ENCODE measurements around the gene CCDC87.

The CCDC87 gene

DNA sequence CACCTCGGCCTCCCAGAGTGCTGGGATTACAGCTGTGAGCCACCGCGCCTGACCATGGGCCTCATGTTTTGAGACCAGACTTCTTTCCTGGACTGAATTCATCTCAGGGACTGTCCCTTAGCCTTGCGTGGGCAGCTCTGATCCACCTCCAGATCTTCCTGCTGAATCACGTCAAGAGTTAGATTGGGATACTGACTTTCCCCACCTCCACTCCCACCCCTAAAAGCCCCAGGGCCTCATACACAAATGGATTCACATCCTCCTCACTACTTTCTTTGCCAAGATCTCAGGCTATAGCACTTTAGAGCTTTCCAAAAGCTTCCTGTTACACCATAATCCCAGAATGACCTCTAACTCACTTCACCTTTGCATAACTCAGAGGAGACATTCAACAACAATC lies 12.1 kb downstream of the CCDC87 start:
- H3K9ac ChIP-seq (ENCODE audit: low read length in 2 of 2) = no peak overlapping the region
- H3K27me3 ChIP-seq (ENCODE audit: control insufficient read depth in 1 of 2, insufficient read depth in 2 of 2, low read length in 2 of 2) = no peaks in the 10 kb centered on the region
- no peak overlapping the region for H3K27ac ChIP-seq (ENCODE audit: low read length)
- no peaks in the 10 kb centered on the region for H3K9me3 ChIP-seq (ENCODE audit: control insufficient read depth in 2 of 2, low read length in 2 of 2)
- H3K36me3 ChIP-seq (ENCODE audit: control insufficient read depth in 2 of 2, insufficient read depth in 2 of 2, low read length in 2 of 2) = no peaks in the 10 kb centered on the region
- H3K4me1 ChIP-seq (ENCODE audit: control insufficient read depth, insufficient read depth, low read length) = peaks cover 4% of the 10 kb centered on the region
- H3K4me3 ChIP-seq (ENCODE audit: low read length in 2 of 2) = no peak overlapping the region

DNA sequence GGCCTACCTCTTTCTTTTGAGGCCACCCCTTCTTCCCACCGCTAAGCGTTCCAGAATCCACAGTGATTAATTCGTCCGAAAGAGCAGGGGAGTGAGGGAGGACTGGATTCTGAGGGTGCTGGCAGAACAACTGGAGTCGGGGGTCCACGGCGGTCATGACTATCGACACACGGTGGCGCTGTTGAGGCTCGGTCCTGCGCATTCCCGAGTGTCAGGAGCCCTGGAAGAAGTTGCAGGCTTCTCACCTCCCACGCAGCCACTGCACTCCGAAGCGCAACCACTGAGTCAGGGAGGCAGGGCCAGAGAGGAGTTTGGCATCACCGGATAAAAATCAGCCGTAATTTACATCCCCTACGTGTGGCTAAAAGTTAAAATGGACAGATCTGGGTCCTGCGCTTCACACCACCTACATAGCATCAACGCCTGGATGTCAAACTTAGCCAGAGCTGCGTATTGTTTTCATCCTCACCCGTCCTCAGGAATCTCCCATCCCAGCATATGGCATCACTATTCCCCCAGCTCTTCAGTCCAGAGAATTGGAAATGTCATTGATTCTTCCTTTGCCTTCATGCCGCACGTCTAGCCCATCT lies 13.8 kb downstream of the CCDC87 start:
- Histone ChIP-seq H3K36me3 (ENCODE audit: control insufficient read depth in 2 of 2, insufficient read depth in 2 of 2, low read length in 2 of 2) (no peaks in the 10 kb centered on the region), H3K9me3 (ENCODE audit: control insufficient read depth in 2 of 2, low read length in 2 of 2) (no peaks in the 10 kb centered on the region), H3K4me3 (ENCODE audit: low read length in 2 of 2) (peak overlapping the region in 1 of 2 donors; percentile 22), H3K9ac (ENCODE audit: low read length in 2 of 2) (no peak overlapping the region), H3K27me3 (ENCODE audit: control insufficient read depth in 1 of 2, insufficient read depth in 2 of 2, low read length in 2 of 2) (no peaks in the 10 kb centered on the region), H3K27ac (ENCODE audit: low read length) (no peak overlapping the region), H3K4me1 (ENCODE audit: control insufficient read depth, insufficient read depth, low read length) (peaks cover 4% of the 10 kb centered on the region)

DNA sequence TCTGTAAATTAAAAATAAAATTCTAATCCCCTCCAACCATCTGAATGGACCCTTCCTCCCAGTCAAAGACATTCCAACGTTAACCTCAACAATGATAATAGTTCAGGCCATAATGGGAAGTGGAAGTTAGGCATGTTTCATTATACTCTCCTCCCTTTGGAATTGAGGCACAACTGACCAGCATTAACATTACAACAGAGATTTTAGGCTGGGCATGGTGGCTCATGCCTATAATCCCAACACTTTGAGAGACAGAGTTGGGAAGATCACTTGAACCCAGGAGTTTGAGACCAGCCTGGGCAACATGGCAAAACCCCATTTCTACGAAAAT lies 22.0 kb downstream of the CCDC87 start:
- peaks cover 14% of the 10 kb centered on the region for H3K4me1 ChIP-seq (ENCODE audit: control insufficient read depth, insufficient read depth, low read length)
- H3K36me3 ChIP-seq (ENCODE audit: control insufficient read depth in 2 of 2, insufficient read depth in 2 of 2, low read length in 2 of 2) = peaks cover 0 to 4% of the 10 kb centered on the region in 2 donors
- H3K9ac ChIP-seq (ENCODE audit: low read length in 2 of 2) = no peak overlapping the region
- no peaks in the 10 kb centered on the region for H3K9me3 ChIP-seq (ENCODE audit: control insufficient read depth in 2 of 2, low read length in 2 of 2)
- H3K4me3 ChIP-seq (ENCODE audit: low read length in 2 of 2) = no peak overlapping the region
- H3K27me3 ChIP-seq (ENCODE audit: control insufficient read depth in 1 of 2, insufficient read depth in 2 of 2, low read length in 2 of 2) = no peaks in the 10 kb centered on the region
- no peak overlapping the region for H3K27ac ChIP-seq (ENCODE audit: low read length)

DNA sequence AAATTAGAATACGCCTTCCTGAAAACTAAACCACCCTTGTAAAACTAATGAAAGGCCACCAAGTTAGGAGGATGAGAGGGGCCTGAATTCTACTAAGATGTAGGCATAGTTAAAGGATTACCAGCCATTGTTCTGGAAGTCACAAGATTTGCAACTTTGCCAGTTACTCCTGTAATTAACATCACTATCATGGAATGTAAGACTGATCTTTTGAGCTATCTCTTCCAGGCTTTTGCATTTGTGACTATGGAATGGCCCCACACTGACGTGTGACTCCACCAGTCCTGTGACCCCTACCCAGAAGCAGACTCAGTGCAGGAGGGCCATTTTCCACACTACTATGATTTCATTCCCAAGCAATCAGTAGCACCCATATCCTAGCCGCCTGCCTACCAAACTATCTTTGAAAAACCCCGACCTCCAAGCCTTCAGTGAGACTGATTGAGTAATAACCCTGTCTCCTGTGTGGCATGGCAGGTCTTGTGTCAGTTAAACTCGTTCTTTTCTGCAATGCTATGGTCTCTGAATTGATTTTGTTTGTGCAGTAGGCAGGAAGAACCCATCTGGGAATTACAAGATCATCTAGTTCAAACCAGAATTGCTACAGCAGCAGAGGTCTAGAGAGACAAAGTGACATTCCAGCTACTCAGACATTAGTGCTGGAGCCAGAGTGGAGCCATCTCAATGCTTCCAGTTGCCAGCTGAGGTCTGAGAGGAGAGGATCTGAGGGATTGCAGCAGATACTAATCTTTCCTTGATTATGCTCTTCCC lies 22.6 kb downstream of the CCDC87 start:
- Histone ChIP-seq H3K4me1 (ENCODE audit: control insufficient read depth, insufficient read depth, low read length) (peaks cover 14% of the 10 kb centered on the region), H3K9me3 (ENCODE audit: control insufficient read depth in 2 of 2, low read length in 2 of 2) (no peaks in the 10 kb centered on the region), H3K4me3 (ENCODE audit: low read length in 2 of 2) (no peak overlapping the region), H3K36me3 (ENCODE audit: control insufficient read depth in 2 of 2, insufficient read depth in 2 of 2, low read length in 2 of 2) (peaks cover 0 to 8% of the 10 kb centered on the region in 2 donors), H3K27me3 (ENCODE audit: control insufficient read depth in 1 of 2, insufficient read depth in 2 of 2, low read length in 2 of 2) (no peaks in the 10 kb centered on the region), H3K9ac (ENCODE audit: low read length in 2 of 2) (no peak overlapping the region), H3K27ac (ENCODE audit: low read length) (no peak overlapping the region)

DNA sequence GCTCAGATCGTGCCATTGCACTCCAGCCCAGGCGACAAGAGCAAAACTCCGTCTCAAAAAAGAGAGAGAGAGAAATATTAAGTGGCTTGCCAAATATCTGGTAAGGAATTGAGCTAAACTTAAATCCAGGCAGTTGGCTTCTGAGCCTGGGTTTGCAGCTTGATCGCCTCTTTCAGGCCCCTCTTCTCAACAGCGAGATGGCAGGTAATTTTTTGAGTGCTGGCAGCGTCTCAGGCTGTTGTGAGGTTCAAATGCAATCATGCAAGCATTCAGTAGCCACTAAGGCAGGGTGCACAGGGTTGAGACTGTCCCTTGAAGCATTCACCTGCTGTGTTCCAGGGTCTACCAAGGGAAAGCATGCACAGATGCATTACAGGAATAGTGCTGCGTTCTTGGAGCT lies 23.8 kb downstream of the CCDC87 start:
- peaks cover 6 to 8% of the 10 kb centered on the region in 2 donors for H3K36me3 ChIP-seq (ENCODE audit: control insufficient read depth in 2 of 2, insufficient read depth in 2 of 2, low read length in 2 of 2)
- no peak overlapping the region for H3K9ac ChIP-seq (ENCODE audit: low read length in 2 of 2)
- H3K4me1 ChIP-seq (ENCODE audit: control insufficient read depth, insufficient read depth, low read length) = peaks cover 14% of the 10 kb centered on the region
- H3K4me3 ChIP-seq (ENCODE audit: low read length in 2 of 2) = peak overlapping the region in 1 of 2 donors; percentile 76
- no peak overlapping the region for H3K27ac ChIP-seq (ENCODE audit: low read length)
- no peaks in the 10 kb centered on the region for H3K9me3 ChIP-seq (ENCODE audit: control insufficient read depth in 2 of 2, low read length in 2 of 2)
- H3K27me3 ChIP-seq (ENCODE audit: control insufficient read depth in 1 of 2, insufficient read depth in 2 of 2, low read length in 2 of 2) = no peaks in the 10 kb centered on the region

DNA sequence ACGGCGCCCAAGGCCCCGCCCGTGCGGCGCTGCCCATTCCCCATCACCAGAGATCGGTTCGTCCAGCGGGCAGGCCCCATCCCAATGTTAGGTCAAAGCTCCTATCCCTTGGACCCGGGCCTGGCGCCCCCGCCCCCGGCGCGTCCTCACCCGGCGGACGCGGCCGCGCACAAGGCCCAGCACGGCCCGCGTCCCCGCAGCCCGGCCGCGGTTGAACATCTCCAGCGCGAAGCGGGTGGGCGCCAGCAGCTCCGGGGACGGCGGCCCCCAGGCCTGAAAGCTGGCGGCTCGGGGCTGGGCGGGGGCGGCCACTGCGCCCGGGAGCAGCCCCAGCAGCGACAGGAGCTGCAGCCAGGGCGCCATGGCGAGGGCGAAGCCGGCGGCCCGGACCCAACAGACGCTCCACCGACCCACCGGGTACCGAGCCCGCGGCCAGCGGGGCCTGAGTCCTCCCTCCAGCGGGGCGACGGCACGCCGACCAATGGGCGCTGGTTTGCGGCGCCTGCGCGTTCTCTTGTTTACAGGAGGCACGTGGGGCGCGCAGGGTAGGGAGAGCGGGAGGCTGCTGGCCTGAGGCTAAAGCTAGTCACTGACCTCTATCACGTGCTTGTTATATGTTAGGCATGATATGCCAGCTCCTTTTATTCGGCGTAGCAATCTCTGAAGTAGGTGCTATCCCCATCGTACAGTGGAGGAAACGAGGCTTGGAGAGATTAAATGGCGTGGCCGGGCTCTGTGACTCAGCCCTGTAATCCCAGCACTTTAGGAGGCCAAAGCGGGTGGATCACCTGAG lies 24.5 kb downstream of the CCDC87 start, which contains the start of gene CTSF:
CTSF (minus strand) TSS at position 483 of the 793 bp plus-strand sequence; CDS start at position 363, 120 bp downstream.
- Histone ChIP-seq H3K4me1 (ENCODE audit: control insufficient read depth, insufficient read depth, low read length) (peaks cover 14% of the 10 kb centered on the region), H3K27ac (ENCODE audit: low read length) (no peak within 1 kb of the TSS), H3K9ac (ENCODE audit: low read length in 2 of 2) (peak within 1 kb of the TSS; percentile 51), H3K9me3 (ENCODE audit: control insufficient read depth in 2 of 2, low read length in 2 of 2) (no peaks in the 10 kb centered on the region), H3K4me3 (ENCODE audit: low read length in 2 of 2) (peak within 1 kb of the TSS; percentile 57 to 76), H3K36me3 (ENCODE audit: control insufficient read depth in 2 of 2, insufficient read depth in 2 of 2, low read length in 2 of 2) (peaks cover 6 to 8% of the 10 kb centered on the region in 2 donors), H3K27me3 (ENCODE audit: control insufficient read depth in 1 of 2, insufficient read depth in 2 of 2, low read length in 2 of 2) (no peaks in the 10 kb centered on the region)

DNA sequence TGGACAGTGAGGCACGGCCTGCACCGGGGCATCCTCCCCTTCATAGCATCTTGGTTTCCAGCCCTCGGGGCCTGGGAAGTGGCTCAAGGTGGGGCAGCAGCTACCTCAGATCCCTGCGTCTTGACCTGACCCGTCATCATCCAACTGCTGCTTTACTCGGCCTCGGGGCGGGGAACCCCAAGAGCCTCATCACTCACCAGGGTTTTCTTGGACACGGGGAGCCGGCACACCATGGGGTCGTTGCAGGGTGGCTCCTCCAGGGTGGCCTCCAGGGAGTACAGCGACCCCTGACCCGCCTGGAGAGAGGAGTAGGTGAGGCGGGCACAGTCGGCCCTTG lies 25.1 kb downstream of the CCDC87 start:
- peak overlapping the region; percentile 57 to 76 for H3K4me3 ChIP-seq (ENCODE audit: low read length in 2 of 2)
- H3K27me3 ChIP-seq (ENCODE audit: control insufficient read depth in 1 of 2, insufficient read depth in 2 of 2, low read length in 2 of 2) = no peaks in the 10 kb centered on the region
- H3K9ac ChIP-seq (ENCODE audit: low read length in 2 of 2) = peak overlapping the region; percentile 51
- no peaks in the 10 kb centered on the region for H3K9me3 ChIP-seq (ENCODE audit: control insufficient read depth in 2 of 2, low read length in 2 of 2)
- H3K36me3 ChIP-seq (ENCODE audit: control insufficient read depth in 2 of 2, insufficient read depth in 2 of 2, low read length in 2 of 2) = peaks cover 6 to 8% of the 10 kb centered on the region in 2 donors
- H3K27ac ChIP-seq (ENCODE audit: low read length) = no peak overlapping the region
- H3K4me1 ChIP-seq (ENCODE audit: control insufficient read depth, insufficient read depth, low read length) = peaks cover 14% of the 10 kb centered on the region

DNA sequence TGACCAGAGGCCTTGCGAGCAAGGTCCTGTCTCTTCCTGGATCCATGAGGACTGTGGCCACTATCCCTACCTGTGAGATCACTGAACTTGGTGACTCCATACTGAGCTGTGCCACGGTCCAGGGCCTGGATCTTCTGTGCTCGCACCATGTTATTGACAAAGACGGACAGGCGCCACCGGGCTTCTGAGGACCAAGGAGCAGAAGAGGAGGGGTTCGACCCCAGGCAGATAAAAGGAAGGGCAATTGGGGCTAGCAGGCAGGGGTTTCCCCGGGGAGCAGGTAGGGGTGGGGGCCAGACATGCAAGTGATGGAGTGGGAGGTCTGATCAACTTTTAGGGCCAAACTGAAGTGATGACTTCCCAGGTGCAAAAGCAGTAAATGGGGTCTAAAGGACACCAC lies 26.6 kb downstream of the CCDC87 start:
- Histone ChIP-seq H3K4me3 (ENCODE audit: low read length in 2 of 2) (no peak overlapping the region), H3K27ac (ENCODE audit: low read length) (no peak overlapping the region), H3K4me1 (ENCODE audit: control insufficient read depth, insufficient read depth, low read length) (peaks cover 14% of the 10 kb centered on the region), H3K27me3 (ENCODE audit: control insufficient read depth in 1 of 2, insufficient read depth in 2 of 2, low read length in 2 of 2) (no peaks in the 10 kb centered on the region), H3K9ac (ENCODE audit: low read length in 2 of 2) (no peak overlapping the region), H3K36me3 (ENCODE audit: control insufficient read depth in 2 of 2, insufficient read depth in 2 of 2, low read length in 2 of 2) (peaks cover 6 to 8% of the 10 kb centered on the region in 2 donors), H3K9me3 (ENCODE audit: control insufficient read depth in 2 of 2, low read length in 2 of 2) (no peaks in the 10 kb centered on the region)

DNA sequence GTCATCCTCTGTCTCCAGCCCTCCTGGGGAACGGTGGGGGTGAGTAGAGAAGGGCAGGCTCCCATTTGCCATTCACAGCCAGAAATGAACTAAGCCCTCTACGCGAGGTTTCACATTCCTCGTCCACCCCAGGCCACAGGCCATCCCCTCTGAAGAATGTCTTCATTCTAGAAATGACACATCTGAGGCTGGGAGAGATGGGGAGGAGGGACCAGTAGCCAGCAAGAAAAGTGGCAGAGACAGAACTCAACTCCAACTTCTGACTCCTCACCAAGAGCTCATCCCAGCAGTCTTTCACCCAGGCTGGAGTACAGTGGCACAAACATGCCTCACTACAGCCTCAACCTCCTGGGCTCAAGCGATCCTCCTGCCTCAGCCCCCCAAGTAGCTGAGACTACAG lies 27.9 kb downstream of the CCDC87 start:
- H3K4me1 ChIP-seq (ENCODE audit: control insufficient read depth, insufficient read depth, low read length) = peaks cover 14% of the 10 kb centered on the region
- peaks cover 6 to 8% of the 10 kb centered on the region in 2 donors for H3K36me3 ChIP-seq (ENCODE audit: control insufficient read depth in 2 of 2, insufficient read depth in 2 of 2, low read length in 2 of 2)
- no peak overlapping the region for H3K9ac ChIP-seq (ENCODE audit: low read length in 2 of 2)
- H3K27me3 ChIP-seq (ENCODE audit: control insufficient read depth in 1 of 2, insufficient read depth in 2 of 2, low read length in 2 of 2) = no peaks in the 10 kb centered on the region
- no peaks in the 10 kb centered on the region for H3K9me3 ChIP-seq (ENCODE audit: control insufficient read depth in 2 of 2, low read length in 2 of 2)
- no peak overlapping the region for H3K4me3 ChIP-seq (ENCODE audit: low read length in 2 of 2)
- H3K27ac ChIP-seq (ENCODE audit: low read length) = no peak overlapping the region

DNA sequence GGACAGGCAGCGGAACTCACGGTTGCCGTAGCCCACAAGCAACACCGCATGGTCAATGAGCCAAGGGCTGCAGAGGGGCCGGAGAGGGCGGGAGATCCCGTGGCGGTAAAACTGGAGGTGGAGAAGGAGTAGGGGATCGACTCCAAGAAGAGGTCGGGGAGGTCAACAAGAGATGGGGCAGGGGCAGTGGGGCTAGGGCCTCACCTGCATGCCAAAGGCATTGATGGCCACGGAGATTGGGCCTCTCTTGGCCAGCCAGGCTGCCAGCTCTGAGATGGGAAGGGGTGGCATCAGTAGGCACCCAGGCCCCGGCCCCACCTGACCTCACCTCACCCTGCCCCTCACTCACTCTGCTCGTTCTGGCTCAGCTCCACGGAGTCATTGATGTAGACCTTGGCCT lies 28.3 kb downstream of the CCDC87 start:
- no peak overlapping the region for H3K4me3 ChIP-seq (ENCODE audit: low read length in 2 of 2)
- H3K27me3 ChIP-seq (ENCODE audit: control insufficient read depth in 1 of 2, insufficient read depth in 2 of 2, low read length in 2 of 2) = no peaks in the 10 kb centered on the region
- peaks cover 6 to 8% of the 10 kb centered on the region in 2 donors for H3K36me3 ChIP-seq (ENCODE audit: control insufficient read depth in 2 of 2, insufficient read depth in 2 of 2, low read length in 2 of 2)
- H3K9me3 ChIP-seq (ENCODE audit: control insufficient read depth in 2 of 2, low read length in 2 of 2) = no peaks in the 10 kb centered on the region
- H3K9ac ChIP-seq (ENCODE audit: low read length in 2 of 2) = no peak overlapping the region
- H3K27ac ChIP-seq (ENCODE audit: low read length) = no peak overlapping the region
- peaks cover 14% of the 10 kb centered on the region for H3K4me1 ChIP-seq (ENCODE audit: control insufficient read depth, insufficient read depth, low read length)

Measured in stomach smooth muscle (tissue), 2 donors.